ENCODE results near the gene ABHD14A.
A peak's percentile ranks its signal among the peaks of the same experiment; 100 is the strongest.

The ABHD14A gene

DNA sequence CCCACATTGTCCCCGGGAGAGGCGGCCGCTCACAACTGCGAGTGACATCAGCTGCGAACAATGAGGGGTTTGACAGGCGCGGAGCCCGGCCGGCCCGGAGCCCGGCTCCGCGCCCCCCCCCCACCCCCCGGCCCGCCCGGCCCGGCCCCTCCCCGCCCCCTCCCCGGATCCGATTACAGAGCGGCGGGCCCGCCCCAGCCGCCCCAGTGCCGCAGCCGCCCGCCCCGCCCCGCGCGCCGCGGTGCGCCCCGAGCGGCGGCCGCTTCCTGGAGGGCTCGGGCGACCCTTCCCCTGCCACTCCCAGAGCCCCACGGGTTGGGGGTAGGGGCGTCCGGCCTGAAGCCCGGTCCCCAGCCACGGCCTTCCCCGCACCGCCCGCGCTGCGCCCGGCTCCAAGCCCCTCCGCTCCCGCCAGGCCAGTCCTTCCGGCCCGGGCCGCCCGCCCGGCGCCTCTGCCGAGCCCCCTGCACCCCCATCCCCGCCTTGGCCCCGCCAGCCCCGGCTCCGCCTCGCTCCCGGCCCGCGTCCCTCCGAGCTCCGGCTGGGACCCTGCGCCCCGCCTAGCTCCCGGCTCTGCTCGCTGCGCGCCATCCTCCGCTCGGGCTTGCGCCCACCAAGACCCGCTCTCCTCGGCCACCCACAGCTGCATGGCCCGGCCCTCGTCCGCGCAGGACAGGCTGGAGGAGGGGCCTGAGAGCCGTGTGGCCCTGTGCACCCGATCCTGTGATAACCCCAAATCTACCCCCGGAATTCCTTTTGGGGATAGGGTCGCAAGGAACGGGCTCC is 7.3 kb upstream of the ABHD14A start, which contains the start of gene PCBP4:
Gene PCBP4, minus strand, starts transcription at position 71 of the 786 bp plus-strand sequence. CDS start 6,214 bp downstream, outside the sequence.
- no peak for DNase-seq
- peaks cover 0 to 8% of the 10 kb centered on the region in 2 donors for H3K27me3 Mint-ChIP-seq
- H3K36me3 Mint-ChIP-seq (ENCODE audit: insufficient read depth), result no peaks in the 10 kb centered on the region

DNA sequence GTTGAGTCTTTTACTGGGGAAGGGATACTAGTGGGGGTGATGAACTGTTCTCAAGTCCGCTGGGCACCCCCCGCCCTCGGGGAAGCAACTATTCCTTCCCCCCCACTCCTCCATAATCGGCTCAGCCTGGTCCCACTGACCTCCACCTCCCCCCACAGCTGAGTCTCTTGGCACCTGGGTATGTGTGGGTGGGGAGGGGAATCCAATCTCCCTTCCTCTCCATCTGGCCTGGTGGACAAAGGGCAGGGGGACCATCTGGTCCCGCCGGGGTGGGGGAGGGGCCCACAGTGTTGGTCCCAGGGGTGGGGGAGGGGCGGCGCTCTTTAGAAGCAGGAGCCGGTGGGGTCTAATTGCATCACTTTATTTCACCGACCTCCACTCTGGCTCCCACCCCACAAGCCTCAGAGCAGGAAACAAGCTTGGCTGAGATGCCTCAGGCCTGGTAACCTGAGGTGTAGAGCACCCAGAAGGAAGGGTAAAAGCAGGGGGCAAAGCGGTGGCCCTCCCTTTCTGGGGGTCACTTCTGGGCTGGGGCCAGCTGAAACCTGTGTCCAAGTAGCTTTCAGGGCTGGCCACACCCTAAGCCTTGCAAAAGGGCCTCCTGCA is 6.6 kb upstream of the ABHD14A start:
- peak overlapping the region; percentile 89 to 90 for H3K4me3 Mint-ChIP-seq
- H3K27ac Mint-ChIP-seq, result peak overlapping the region; percentile 62 to 91
- H3K4me1 Mint-ChIP-seq (ENCODE audit: low read depth in 2 of 2), result peaks cover 20 to 32% of the 10 kb centered on the region in 2 donors
- H3K9me3 Mint-ChIP-seq, result no peaks in the 10 kb centered on the region
- no peaks in the 10 kb centered on the region for H3K36me3 Mint-ChIP-seq (ENCODE audit: insufficient read depth)
- peaks cover 0 to 8% of the 10 kb centered on the region in 2 donors for H3K27me3 Mint-ChIP-seq
- DNase-seq (no peak), ATAC-seq (replicated peaks) (no peak)

More for the DNA sequence above, 7.3 kb upstream of the ABHD14A start, which contains the start of gene PCBP4:
- Mint-ChIP-seq H3K9me3 (no peaks in the 10 kb centered on the region), H3K27ac (peak within 1 kb of the TSS; percentile 62 to 91), H3K4me1 (ENCODE audit: low read depth in 2 of 2) (peaks cover 20 to 34% of the 10 kb centered on the region in 2 donors), H3K4me3 (peak within 1 kb of the TSS; percentile 89 to 90)
- ATAC-seq (replicated peaks), result peak; percentile 73

DNA sequence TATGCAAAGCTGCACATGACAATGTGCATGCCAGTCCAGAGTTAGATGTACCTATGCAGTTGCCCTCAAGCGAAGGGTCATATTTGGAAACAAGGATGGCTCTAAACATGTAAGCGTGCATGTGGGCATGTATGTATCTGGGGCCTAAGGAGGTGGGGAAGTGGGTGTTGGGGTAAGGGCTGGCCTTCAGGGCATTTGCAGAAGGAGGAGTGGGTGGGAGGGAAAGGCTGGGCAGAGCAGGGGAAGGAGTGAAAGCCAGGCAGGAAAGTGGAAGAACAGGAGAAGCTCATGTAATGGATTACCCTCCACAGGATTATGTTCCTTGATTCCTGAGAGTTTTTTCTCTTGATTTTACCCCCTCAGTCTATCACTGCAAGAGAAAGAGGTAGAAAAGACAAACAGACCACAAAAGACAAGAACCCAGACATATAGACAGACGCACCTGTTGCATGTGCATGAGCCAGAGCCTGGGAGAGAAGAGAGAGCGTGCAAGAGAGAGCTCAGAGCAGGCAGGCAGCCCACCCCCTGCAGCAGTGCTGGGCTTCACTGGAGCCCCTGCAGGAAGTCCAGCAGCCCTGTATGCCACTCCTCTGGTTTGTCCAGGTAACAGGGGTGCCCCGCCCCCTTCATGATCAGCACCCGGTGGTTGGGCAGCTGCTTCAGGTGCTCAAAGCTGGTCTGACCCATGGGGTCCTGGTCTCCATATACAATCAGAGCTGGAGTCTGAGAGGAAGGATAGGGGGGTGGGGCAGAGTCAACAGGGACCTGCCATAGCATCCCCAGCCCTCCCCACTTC is 5.8 kb upstream of the ABHD14A start:
- DNase-seq, result no peak
- H3K4me3 Mint-ChIP-seq, result peak overlapping the region; percentile 20 to 90
- H3K9me3 Mint-ChIP-seq, result no peaks in the 10 kb centered on the region
- peaks cover 0 to 8% of the 10 kb centered on the region in 2 donors for H3K27me3 Mint-ChIP-seq
- no peak for ATAC-seq (replicated peaks)
- H3K4me1 Mint-ChIP-seq (ENCODE audit: low read depth in 2 of 2), result peaks cover 24 to 38% of the 10 kb centered on the region in 2 donors
- H3K27ac Mint-ChIP-seq, result peak overlapping the region in 1 of 2 donors; percentile 91
- H3K36me3 Mint-ChIP-seq (ENCODE audit: insufficient read depth), result peaks cover 7% of the 10 kb centered on the region

DNA sequence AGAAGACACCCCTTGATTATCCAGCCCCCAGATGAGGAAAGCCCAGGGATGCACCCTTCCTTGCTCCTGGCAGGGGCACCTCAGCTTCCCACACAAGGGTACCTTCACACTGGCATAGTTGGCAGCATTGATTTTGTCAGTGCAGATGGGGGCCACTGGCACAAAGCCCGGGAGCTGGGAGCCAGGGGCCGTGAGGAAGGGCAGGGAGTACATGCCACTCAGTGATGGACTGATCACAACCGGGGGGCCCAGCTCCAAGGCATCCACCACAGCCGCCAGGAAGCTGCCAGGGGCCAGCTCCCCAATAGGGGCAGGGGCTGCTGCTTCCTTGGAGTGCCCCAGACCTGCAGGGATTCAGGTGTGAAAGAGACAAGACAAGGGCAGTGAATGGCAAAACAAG is 5.0 kb upstream of the ABHD14A start:
- Mint-ChIP-seq H3K4me1 (ENCODE audit: low read depth in 2 of 2) (peaks cover 28 to 36% of the 10 kb centered on the region in 2 donors), H3K9me3 (no peaks in the 10 kb centered on the region), H3K4me3 (no peak overlapping the region), H3K27ac (no peak overlapping the region), H3K27me3 (peaks cover 0 to 3% of the 10 kb centered on the region in 2 donors), H3K36me3 (ENCODE audit: insufficient read depth) (peaks cover 10% of the 10 kb centered on the region)
- ATAC-seq (replicated peaks) (no peak), DNase-seq (no peak)

DNA sequence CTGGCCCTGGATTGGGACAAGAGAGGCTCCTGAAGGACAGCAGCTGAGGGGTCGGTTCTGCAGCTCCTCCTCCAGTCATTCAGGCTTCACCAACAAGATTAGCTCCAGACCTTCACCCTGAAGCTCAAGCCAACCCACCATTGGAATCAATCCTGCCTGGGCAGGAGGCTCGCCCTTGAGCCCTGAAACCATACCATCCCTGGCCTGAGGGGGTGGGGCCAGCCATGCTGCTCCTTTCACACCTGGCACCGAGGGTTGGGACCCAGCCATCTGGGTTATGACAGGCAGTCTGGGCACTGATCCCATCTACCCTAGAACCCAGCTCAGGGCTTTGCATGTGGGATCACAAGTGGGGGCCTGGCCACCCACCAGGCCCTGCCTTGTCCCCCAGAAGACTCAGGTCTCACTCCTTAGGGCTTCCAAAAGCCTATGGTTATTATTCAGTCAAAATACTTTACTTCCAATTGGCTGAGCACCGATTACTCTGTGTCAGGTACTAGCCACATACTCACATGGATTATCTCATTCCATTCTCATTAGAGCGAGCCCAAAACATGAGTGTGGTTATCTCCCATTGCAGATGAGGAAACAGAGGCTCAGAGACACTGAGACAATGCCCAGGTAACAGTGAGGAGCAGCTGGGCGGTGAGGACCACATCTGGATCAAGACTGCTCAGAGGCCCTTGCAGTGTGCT is 4.1 kb upstream of the ABHD14A start:
- peaks cover 28 to 37% of the 10 kb centered on the region in 2 donors for H3K4me1 Mint-ChIP-seq (ENCODE audit: low read depth in 2 of 2)
- no peak for DNase-seq
- no peaks in the 10 kb centered on the region for H3K27me3 Mint-ChIP-seq
- no peak overlapping the region for H3K4me3 Mint-ChIP-seq
- H3K9me3 Mint-ChIP-seq, result no peaks in the 10 kb centered on the region
- peak overlapping the region in 1 of 2 donors; percentile 20 for H3K27ac Mint-ChIP-seq
- peaks cover 10% of the 10 kb centered on the region for H3K36me3 Mint-ChIP-seq (ENCODE audit: insufficient read depth)
- no peak for ATAC-seq (replicated peaks)

DNA sequence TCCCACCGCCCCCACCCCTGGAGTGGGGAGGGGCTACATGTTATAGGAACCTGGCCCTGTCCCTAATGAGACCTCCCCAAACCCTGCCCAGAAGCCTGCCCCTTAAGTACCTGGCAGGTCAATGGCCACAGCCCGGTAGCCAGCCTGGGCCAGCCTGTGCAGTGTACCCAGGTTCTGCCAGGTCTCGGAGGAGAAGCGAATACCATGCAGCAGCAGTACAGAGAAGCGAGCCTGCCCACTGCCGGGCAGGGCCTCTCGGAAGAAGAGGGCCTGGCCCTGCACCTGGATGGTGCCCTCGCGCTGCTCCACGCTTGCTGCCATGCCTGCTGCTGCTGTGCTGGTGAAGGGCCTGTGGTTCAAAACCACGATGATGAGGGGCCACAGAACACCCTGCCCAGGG is 3.5 kb upstream of the ABHD14A start:
- no peak for DNase-seq
- peaks cover 24 to 33% of the 10 kb centered on the region in 2 donors for H3K4me1 Mint-ChIP-seq (ENCODE audit: low read depth in 2 of 2)
- no peak for ATAC-seq (replicated peaks)
- no peaks in the 10 kb centered on the region for H3K9me3 Mint-ChIP-seq
- H3K36me3 Mint-ChIP-seq (ENCODE audit: insufficient read depth), result peaks cover 10% of the 10 kb centered on the region
- no peak overlapping the region for H3K27ac Mint-ChIP-seq
- H3K4me3 Mint-ChIP-seq, result no peak overlapping the region
- H3K27me3 Mint-ChIP-seq, result no peaks in the 10 kb centered on the region

DNA sequence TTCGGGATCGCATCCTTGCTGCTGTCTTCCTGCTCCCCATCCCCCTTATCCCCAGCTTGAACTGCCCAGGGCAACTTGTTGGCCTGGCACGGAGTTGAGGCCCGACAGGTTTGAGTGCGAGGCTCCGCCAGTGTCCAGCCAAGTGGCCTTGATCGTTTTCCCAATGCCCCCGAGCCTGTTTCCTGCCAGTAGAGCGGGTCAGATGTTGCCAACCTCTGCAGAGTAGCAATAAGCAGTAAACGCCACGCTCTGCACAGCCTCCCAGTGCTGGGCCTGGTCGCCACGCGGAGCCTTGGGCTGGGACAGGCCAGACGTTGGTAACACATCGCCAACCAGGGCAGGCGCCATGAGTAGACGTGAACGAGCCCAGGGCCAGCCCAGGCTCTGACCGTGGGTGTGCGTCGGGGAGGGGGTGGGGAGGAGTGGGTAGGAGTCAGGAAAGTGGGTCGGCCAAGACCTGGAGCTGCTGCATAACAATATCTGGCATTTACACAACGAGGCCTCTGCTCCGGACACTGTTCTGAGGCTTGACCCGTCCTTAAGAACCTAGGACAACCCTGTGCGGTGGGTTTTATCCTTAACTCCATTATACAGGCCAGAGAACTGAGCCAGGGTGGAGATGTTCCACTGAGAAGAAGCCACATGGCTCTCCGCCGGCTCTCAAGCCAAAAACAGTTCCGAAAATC is 444 bp upstream of the ABHD14A start:
- H3K4me3 Mint-ChIP-seq, result peak overlapping the region; percentile 88 to 95
- ATAC-seq (replicated peaks), result peak; percentile 7
- H3K36me3 Mint-ChIP-seq (ENCODE audit: insufficient read depth), result peaks cover 10% of the 10 kb centered on the region
- H3K27me3 Mint-ChIP-seq, result no peaks in the 10 kb centered on the region
- H3K27ac Mint-ChIP-seq, result peak overlapping the region; percentile 94
- no peaks in the 10 kb centered on the region for H3K9me3 Mint-ChIP-seq
- H3K4me1 Mint-ChIP-seq (ENCODE audit: low read depth in 2 of 2), result peaks cover 28 to 29% of the 10 kb centered on the region in 2 donors
- DNase-seq, result no peak

DNA sequence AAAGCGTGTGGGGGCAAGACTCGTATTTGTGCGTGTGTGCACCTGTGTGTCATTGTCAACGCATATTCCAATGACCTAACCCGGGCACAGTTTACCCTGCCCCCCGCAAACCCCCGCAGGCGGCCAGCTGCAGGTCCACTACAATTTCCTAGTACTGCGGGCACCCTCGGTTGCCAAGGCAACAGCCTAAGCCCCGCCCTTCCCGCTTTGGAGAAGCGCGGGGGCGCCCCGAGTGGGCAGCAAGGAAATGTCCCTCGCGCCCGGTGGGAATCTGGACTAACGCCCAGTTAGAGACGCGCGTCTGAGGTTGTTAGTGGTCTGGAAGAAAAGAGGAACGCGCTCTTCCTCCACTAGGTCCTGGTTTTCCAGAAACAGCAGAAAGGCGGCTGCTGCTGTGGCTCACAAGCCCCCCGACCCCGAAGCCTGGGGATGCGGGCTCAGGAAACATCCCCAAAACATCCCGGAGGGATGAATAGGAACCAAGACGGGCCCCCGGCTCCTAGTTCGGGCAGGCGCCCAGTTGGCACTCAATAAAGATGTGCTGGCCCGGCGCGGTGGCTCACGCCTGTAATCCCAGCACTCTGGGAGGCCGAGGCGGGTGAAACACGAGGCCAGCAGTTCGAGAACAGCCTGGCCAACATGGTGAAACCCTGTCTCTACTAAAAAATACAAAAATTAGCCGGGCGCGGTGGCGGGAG is 1.1 kb downstream of the ABHD14A start:
- no peak for DNase-seq
- H3K9me3 Mint-ChIP-seq, result no peaks in the 10 kb centered on the region
- peaks cover 12% of the 10 kb centered on the region for H3K36me3 Mint-ChIP-seq (ENCODE audit: insufficient read depth)
- H3K4me1 Mint-ChIP-seq (ENCODE audit: low read depth in 2 of 2), result peaks cover 31% of the 10 kb centered on the region in 2 donors
- ATAC-seq (replicated peaks), result no peak
- peak overlapping the region; percentile 88 to 95 for H3K4me3 Mint-ChIP-seq
- H3K27ac Mint-ChIP-seq, result peak overlapping the region; percentile 87 to 94
- H3K27me3 Mint-ChIP-seq, result no peaks in the 10 kb centered on the region

DNA sequence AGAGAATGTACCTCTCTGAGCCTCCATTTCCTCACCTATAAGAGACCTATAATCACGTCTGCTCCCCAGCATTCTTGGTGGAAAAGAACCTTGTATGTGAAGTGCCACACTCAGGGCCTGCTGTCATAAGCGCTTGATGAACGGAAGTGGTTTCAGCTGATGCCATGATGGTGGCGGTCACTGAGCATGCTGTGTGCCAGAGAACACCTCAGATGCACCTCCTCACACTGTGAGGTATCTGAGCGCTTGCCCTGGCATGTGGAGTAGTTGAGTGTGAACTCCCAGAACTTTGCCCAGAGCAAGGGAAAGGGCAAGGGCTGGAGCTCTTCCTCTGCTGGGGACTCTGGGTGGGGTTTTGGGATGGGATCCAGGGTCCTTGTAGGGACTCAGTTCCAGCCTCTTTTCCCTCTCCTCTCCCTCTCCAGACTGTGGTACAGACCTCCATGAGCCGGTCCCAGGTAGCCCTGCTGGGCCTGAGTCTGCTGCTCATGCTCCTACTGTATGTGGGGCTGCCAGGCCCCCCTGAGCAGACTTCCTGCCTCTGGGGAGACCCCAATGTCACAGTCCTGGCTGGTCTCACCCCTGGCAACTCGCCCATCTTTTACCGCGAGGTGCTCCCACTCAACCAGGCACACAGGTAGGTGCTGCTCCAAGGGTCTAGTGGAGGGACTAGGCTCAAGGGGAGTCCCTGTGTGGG is 2.7 kb downstream of the ABHD14A start:
- H3K27ac Mint-ChIP-seq, result peak overlapping the region; percentile 41 to 75
- H3K36me3 Mint-ChIP-seq (ENCODE audit: insufficient read depth), result peaks cover 20% of the 10 kb centered on the region
- ATAC-seq (replicated peaks), result peak; percentile 54
- no peaks in the 10 kb centered on the region for H3K27me3 Mint-ChIP-seq
- peaks cover 39 to 41% of the 10 kb centered on the region in 2 donors for H3K4me1 Mint-ChIP-seq (ENCODE audit: low read depth in 2 of 2)
- DNase-seq, result peak; percentile 31 to 35 (median 33)
- no peaks in the 10 kb centered on the region for H3K9me3 Mint-ChIP-seq
- peak overlapping the region; percentile 46 to 64 for H3K4me3 Mint-ChIP-seq

DNA sequence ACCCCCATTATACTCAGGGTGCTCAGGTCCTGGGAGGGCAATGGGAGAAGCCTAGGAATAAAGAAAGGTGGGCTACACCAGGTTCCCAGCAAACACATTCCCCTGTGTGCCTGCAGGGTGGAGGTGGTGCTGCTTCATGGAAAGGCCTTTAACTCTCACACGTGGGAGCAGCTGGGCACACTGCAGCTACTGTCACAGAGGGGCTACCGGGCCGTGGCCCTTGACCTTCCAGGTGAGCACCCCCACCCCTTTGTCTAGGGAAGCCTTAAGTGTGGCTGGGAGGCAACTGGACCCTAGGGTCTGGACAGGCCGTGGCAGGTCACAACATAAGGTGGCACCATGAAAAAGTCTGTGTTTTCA is 3.3 kb downstream of the ABHD14A start:
- Mint-ChIP-seq H3K27me3 (no peaks in the 10 kb centered on the region), H3K36me3 (ENCODE audit: insufficient read depth) (peaks cover 26% of the 10 kb centered on the region), H3K4me1 (ENCODE audit: low read depth in 2 of 2) (peaks cover 42 to 47% of the 10 kb centered on the region in 2 donors), H3K9me3 (no peaks in the 10 kb centered on the region), H3K4me3 (no peak overlapping the region), H3K27ac (peak overlapping the region in 1 of 2 donors; percentile 41)
- ATAC-seq (replicated peaks) (no peak), DNase-seq (no peak)

DNA sequence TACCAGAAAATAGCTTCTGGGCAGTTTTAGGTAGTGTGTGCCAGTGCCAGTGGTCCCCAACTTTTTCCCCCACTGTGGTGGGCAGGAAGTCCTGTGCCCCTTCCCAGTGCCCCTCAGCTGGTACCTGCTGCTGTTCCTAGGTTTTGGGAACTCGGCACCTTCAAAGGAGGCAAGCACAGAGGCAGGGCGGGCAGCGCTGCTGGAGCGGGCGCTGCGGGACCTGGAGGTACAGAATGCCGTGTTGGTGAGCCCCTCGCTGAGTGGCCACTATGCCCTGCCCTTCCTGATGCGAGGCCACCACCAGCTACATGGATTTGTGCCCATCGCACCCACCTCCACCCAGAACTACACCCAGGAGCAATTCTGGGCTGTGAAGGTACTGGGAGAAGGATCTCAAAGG is 5.4 kb downstream of the ABHD14A start:
- no peaks in the 10 kb centered on the region for H3K9me3 Mint-ChIP-seq
- H3K36me3 Mint-ChIP-seq (ENCODE audit: insufficient read depth), result peaks cover 18% of the 10 kb centered on the region
- DNase-seq, result no peak
- ATAC-seq (replicated peaks), result no peak
- no peak overlapping the region for H3K27ac Mint-ChIP-seq
- H3K4me3 Mint-ChIP-seq, result no peak overlapping the region
- H3K4me1 Mint-ChIP-seq (ENCODE audit: low read depth in 2 of 2), result peaks cover 37 to 43% of the 10 kb centered on the region in 2 donors
- H3K27me3 Mint-ChIP-seq, result no peaks in the 10 kb centered on the region

Measured in effector memory CD8-positive, alpha-beta T cell (primary cell).